Measurements from ENCODE around the gene ECHS1.
"Not testable (repeated sequence)": the region's sequence is repeated elsewhere in the genome, so short reads cannot be mapped to it uniquely, and the experiment has no call there.

Gene ECHS1

GRCh38 chr10:133337370-133337725 is 35.8 kb downstream of the ECHS1 start:
- no peak for DNase-seq

- DNase-seq = peak; percentile 42
Measured at GRCh38 chr10:133336577-133337369, 36.4 kb downstream of the ECHS1 start, which contains the start of gene CALY. TSS of gene CALY (minus strand) at chr10:133336896. CDS start at chr10:133328989, 7,907 bp downstream.

- DNase-seq = no peak
Measured at GRCh38 chr10:133336118-133336576, 37.0 kb downstream of the ECHS1 start.

- peak; percentile 62 for DNase-seq
Measured at GRCh38 chr10:133335246-133336117, 37.7 kb downstream of the ECHS1 start.

- DNase-seq = peak; percentile 21
Measured at GRCh38 chr10:133334503-133335245, 38.5 kb downstream of the ECHS1 start.

- DNase-seq = no peak
Measured at GRCh38 chr10:133332936-133333699, 40.0 kb downstream of the ECHS1 start.

GRCh38 chr10:133329491-133330202 is 43.5 kb downstream of the ECHS1 start:
- peak; percentile 89 for DNase-seq

- DNase-seq = no peak
Measured at GRCh38 chr10:133328358-133329343, 44.5 kb downstream of the ECHS1 start.

- DNase-seq = no peak
Measured at GRCh38 chr10:133327651-133328357, 45.4 kb downstream of the ECHS1 start.

- DNase-seq = no peak
Measured at GRCh38 chr10:133326745-133327650, 46.2 kb downstream of the ECHS1 start.

GRCh38 chr10:133326223-133326551 is 47.0 kb downstream of the ECHS1 start:
- no peak for DNase-seq

- DNase-seq = no peak
Measured at GRCh38 chr10:133325440-133326222, 47.5 kb downstream of the ECHS1 start.

GRCh38 chr10:133324857-133325260 is 48.3 kb downstream of the ECHS1 start:
- no peak for DNase-seq

- DNase-seq = peak; percentile 48
Measured at GRCh38 chr10:133324198-133324792, 48.9 kb downstream of the ECHS1 start.

GRCh38 chr10:133322064-133322709 is 51.0 kb downstream of the ECHS1 start:
- not testable (repeated sequence) for DNase-seq

GRCh38 chr10:133320852-133321422 is 52.2 kb downstream of the ECHS1 start:
- not testable (repeated sequence) for DNase-seq

Data from activated CD4-positive, alpha-beta T cell treated with anti-CD3 and anti-CD28 coated beads, Interleukin-2, Interleukin-6, amounts not matched to agents 100 ng/mL and 50 ng/mL, durations not matched to agents 16 hours and 8 hours (primary cell).